ENCODE results near the gene RAD9A.

RAD9A gene

GRCh38 chr11:67397986-67398660 lies 6.3 kb downstream of the RAD9A start:
- no peaks in the 10 kb centered on the region for H3K9me3 ChIP-seq (ENCODE audit: control insufficient read depth, insufficient read depth, low read depth, low read length)
- no peak overlapping the region for H3K27ac ChIP-seq (ENCODE audit: extremely low read depth, low read depth, low read length)
- peaks cover 0 to 68% of the 10 kb centered on the region in 2 experiments; a peak in 2 of 3 replicates for H3K36me3 ChIP-seq (ENCODE audit: control insufficient read depth in 2 of 2, insufficient read depth in 1 of 2, low read length in 2 of 2)
- no peak overlapping the region for H3K4me3 ChIP-seq (ENCODE audit: low read depth, low read length)
- no peak for TF ChIP-seq ZNF133 (tag by site-specific recombination; IDR thresholded peaks at IDR 0.05)
- TF ChIP-seq YY1 (tag by site-specific recombination; IDR thresholded peaks at IDR 0.05): no peak
- TF ChIP-seq ZSCAN16 (tag by site-specific recombination; IDR thresholded peaks at IDR 0.05): no peak
- TF ChIP-seq GLI2 (tag by site-specific recombination; IDR thresholded peaks at IDR 0.05; ENCODE audit: borderline replicate concordance, low read depth): no peak
- no peak for TF ChIP-seq SETDB1 (IDR thresholded peaks at IDR 0.05; ENCODE audit: insufficient read length, low read length)
- TF ChIP-seq PRDM6 (tag by site-specific recombination; IDR thresholded peaks at IDR 0.05): no peak
- no peak for TF ChIP-seq ZNF791 (tag by site-specific recombination; IDR thresholded peaks at IDR 0.05)
- TF ChIP-seq ZNF544 (tag by site-specific recombination; IDR thresholded peaks at IDR 0.05): no peak
- TF ChIP-seq ZNF114 (tag by site-specific recombination; IDR thresholded peaks at IDR 0.05): no peak
- H3K4me1 ChIP-seq (ENCODE audit: control insufficient read depth, insufficient read depth, low read length): no peaks in the 10 kb centered on the region
- POLR2A ChIA-PET: interaction anchor here (1.0 kb wide), 1 partner anchor 29 kb away, joined by 3 read pairs; no protein-coding TSS in a partner anchor
- CTCF ChIA-PET: no interaction called here

GRCh38 chr11:67398661-67399563 lies 7.1 kb downstream of the RAD9A start:
- TF ChIP-seq FEZF1 (tag by site-specific recombination; IDR thresholded peaks at IDR 0.05) (no peak), ZXDB (tag by site-specific recombination; IDR thresholded peaks at IDR 0.05) (no peak), ZNF561 (tag by site-specific recombination; IDR thresholded peaks at IDR 0.05; ENCODE audit: borderline replicate concordance) (no peak), ZBTB8A (tag by site-specific recombination; IDR thresholded peaks at IDR 0.05) (no peak), ZNF416 (tag by site-specific recombination; IDR thresholded peaks at IDR 0.05) (no peak), ZSCAN5A (tag by site-specific recombination; IDR thresholded peaks at IDR 0.05) (no peak), KLF9 (tag by site-specific recombination; IDR thresholded peaks at IDR 0.05; ENCODE audit: low read depth) (no peak), ZNF423 (tag by site-specific recombination; IDR thresholded peaks at IDR 0.05) (no peak), ZNF221 (tag by site-specific recombination; IDR thresholded peaks at IDR 0.05; ENCODE audit: borderline replicate concordance) (no peak), ZNF175 (tag by site-specific recombination; IDR thresholded peaks at IDR 0.05) (no peak), ZNF510 (tag by site-specific recombination; IDR thresholded peaks at IDR 0.05; ENCODE audit: insufficient replicate concordance) (no peak), KLF1 (tag by site-specific recombination; IDR thresholded peaks at IDR 0.05) (no peak), ZNF473 (tag by site-specific recombination; IDR thresholded peaks at IDR 0.05) (no peak), ZNF776 (tag by site-specific recombination; IDR thresholded peaks at IDR 0.05; ENCODE audit: borderline replicate concordance) (no peak), EGR2 (tag by site-specific recombination; IDR thresholded peaks at IDR 0.05; ENCODE audit: low read depth) (no peak), ZNF530 (tag by site-specific recombination; IDR thresholded peaks at IDR 0.05; ENCODE audit: low read depth) (no peak)
- POLR2A ChIA-PET: no interaction called here
- H3K36me3 ChIP-seq (ENCODE audit: control insufficient read depth in 2 of 2, insufficient read depth in 1 of 2, low read length in 2 of 2): peaks cover 0 to 60% of the 10 kb centered on the region in 2 experiments; a peak in 2 of 3 replicates
- no peaks in the 10 kb centered on the region for H3K9me3 ChIP-seq (ENCODE audit: control insufficient read depth, insufficient read depth, low read depth, low read length)
- CTCF ChIA-PET: no interaction called here
- no peaks in the 10 kb centered on the region for H3K4me1 ChIP-seq (ENCODE audit: control insufficient read depth, insufficient read depth, low read length)
- no peak overlapping the region for H3K27ac ChIP-seq (ENCODE audit: extremely low read depth, low read depth, low read length)
- no peak overlapping the region for H3K4me3 ChIP-seq (ENCODE audit: low read depth, low read length)

Data from HEK293 (cell line).